ENCODE data around the gene HS6ST3. TPM values are rescaled to one million over a fixed set of nuclear protein-coding genes. Genes with fewer than 3 reads are reported as not detected.

HS6ST3 gene
- total RNA-seq, 1 experiment from 2014 or later: 1.2 TPM

GRCh38 chr13:96686286-96686685, 596.4 kb downstream of the HS6ST3 start:
- TF ChIP-seq EMX1 (CRISPR knock-in tag; IDR thresholded peaks at IDR 0.05) (no peak), PRRX2 (CRISPR knock-in tag; IDR thresholded peaks at IDR 0.05) (no peak), ZNF263 (CRISPR knock-in tag; IDR thresholded peaks at IDR 0.05; ENCODE audit: low read depth) (no peak), GTF2I (CRISPR knock-in tag; conservative IDR thresholded peaks at IDR 0.05) (no peak), SMAD4 (CRISPR knock-in tag; IDR thresholded peaks at IDR 0.05) (no peak), ZNF396 (CRISPR knock-in tag; IDR thresholded peaks at IDR 0.05; ENCODE audit: borderline replicate concordance) (no peak)
- Mint-ChIP-seq H3K27ac (no peak overlapping the region), H3K36me3 (no peaks in the 10 kb centered on the region), H3K4me1 (no peaks in the 10 kb centered on the region), H3K27me3 (ENCODE audit: low read depth) (no peaks in the 10 kb centered on the region), H3K9me3 (no peaks in the 10 kb centered on the region), H3K4me3 (no peak overlapping the region)
- ChIA-PET POLR2A (no interaction called here), CTCF (no interaction called here)
- DNase-seq (ENCODE audit: low spot score): no peak
- no peak for ATAC-seq

GRCh38 chr13:96687191-96687590, 597.3 kb downstream of the HS6ST3 start:
- CTCF ChIA-PET: no interaction called here
- no peak for TF ChIP-seq CREM (CRISPR knock-in tag; IDR thresholded peaks at IDR 0.05)
- no peak for TF ChIP-seq CREB1 (CRISPR knock-in tag; IDR thresholded peaks at IDR 0.05)
- TF ChIP-seq ESRRA (CRISPR knock-in tag; IDR thresholded peaks at IDR 0.05; ENCODE audit: borderline replicate concordance): no peak
- no peak for TF ChIP-seq TCF7 (CRISPR knock-in tag; IDR thresholded peaks at IDR 0.05; ENCODE audit: low read depth)
- no peak for TF ChIP-seq ZSCAN18 (CRISPR knock-in tag; IDR thresholded peaks at IDR 0.05)
- TF ChIP-seq, protein P1, sequence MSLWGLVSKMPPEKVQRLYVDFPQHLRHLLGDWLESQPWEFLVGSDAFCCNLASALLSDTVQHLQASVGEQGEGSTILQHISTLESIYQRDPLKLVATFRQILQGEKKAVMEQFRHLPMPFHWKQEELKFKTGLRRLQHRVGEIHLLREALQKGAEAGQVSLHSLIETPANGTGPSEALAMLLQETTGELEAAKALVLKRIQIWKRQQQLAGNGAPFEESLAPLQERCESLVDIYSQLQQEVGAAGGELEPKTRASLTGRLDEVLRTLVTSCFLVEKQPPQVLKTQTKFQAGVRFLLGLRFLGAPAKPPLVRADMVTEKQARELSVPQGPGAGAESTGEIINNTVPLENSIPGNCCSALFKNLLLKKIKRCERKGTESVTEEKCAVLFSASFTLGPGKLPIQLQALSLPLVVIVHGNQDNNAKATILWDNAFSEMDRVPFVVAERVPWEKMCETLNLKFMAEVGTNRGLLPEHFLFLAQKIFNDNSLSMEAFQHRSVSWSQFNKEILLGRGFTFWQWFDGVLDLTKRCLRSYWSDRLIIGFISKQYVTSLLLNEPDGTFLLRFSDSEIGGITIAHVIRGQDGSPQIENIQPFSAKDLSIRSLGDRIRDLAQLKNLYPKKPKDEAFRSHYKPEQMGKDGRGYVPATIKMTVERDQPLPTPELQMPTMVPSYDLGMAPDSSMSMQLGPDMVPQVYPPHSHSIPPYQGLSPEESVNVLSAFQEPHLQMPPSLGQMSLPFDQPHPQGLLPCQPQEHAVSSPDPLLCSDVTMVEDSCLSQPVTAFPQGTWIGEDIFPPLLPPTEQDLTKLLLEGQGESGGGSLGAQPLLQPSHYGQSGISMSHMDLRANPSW (CRISPR knock-in tag; conservative IDR thresholded peaks at IDR 0.05; ENCODE audit: low read depth): no peak
- no peak for TF ChIP-seq NR1H2 (CRISPR knock-in tag; IDR thresholded peaks at IDR 0.05)
- TF ChIP-seq, protein P2, sequence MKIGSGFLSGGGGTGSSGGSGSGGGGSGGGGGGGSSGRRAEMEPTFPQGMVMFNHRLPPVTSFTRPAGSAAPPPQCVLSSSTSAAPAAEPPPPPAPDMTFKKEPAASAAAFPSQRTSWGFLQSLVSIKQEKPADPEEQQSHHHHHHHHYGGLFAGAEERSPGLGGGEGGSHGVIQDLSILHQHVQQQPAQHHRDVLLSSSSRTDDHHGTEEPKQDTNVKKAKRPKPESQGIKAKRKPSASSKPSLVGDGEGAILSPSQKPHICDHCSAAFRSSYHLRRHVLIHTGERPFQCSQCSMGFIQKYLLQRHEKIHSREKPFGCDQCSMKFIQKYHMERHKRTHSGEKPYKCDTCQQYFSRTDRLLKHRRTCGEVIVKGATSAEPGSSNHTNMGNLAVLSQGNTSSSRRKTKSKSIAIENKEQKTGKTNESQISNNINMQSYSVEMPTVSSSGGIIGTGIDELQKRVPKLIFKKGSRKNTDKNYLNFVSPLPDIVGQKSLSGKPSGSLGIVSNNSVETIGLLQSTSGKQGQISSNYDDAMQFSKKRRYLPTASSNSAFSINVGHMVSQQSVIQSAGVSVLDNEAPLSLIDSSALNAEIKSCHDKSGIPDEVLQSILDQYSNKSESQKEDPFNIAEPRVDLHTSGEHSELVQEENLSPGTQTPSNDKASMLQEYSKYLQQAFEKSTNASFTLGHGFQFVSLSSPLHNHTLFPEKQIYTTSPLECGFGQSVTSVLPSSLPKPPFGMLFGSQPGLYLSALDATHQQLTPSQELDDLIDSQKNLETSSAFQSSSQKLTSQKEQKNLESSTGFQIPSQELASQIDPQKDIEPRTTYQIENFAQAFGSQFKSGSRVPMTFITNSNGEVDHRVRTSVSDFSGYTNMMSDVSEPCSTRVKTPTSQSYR (CRISPR knock-in tag; IDR thresholded peaks at IDR 0.05): no peak
- no peak for TF ChIP-seq RELA (CRISPR knock-in tag; IDR thresholded peaks at IDR 0.05; ENCODE audit: borderline replicate concordance)
- TF ChIP-seq SOX15 (CRISPR knock-in tag; IDR thresholded peaks at IDR 0.05): no peak
- TF ChIP-seq, protein P3, sequence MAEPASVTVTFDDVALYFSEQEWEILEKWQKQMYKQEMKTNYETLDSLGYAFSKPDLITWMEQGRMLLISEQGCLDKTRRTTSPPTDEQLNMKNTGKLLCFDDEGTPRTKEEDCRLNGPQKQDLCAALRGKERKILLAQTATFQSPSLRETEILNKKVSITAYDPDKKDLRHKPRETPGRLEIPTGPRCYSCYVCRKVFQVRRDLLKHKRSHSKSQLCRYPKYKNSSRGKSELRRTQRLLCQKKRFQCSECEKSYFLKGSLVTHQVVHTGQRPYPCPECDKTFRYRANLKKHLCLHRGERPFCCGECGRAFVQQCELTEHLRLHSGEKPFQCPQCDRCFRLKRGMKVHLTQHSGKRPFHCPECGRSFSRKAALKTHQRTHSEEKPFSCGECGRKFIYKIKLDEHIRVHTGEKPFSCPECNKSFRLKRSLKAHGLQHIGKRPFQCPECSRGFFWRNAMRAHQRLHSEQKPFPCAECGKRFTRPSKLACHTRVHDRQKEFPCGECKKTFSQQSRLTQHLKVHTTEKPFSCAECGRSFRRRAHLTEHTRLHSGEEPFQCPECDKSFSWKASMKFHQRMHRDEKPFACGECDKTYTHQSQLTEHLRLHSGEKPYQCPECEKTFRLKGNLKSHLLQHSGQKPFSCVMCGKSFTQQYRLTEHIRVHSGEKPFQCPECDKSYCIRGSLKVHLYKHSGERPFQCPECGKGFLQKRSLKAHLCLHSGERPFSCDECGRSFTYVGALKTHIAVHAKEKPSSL (CRISPR knock-in tag; conservative IDR thresholded peaks at IDR 0.05): no peak
- TF ChIP-seq ZNF396 (CRISPR knock-in tag; IDR thresholded peaks at IDR 0.05; ENCODE audit: borderline replicate concordance): no peak
- no peak for TF ChIP-seq FOXJ3 (CRISPR knock-in tag; IDR thresholded peaks at IDR 0.05; ENCODE audit: borderline replicate concordance)
- TF ChIP-seq ZNF263 (CRISPR knock-in tag; IDR thresholded peaks at IDR 0.05; ENCODE audit: low read depth): no peak
- no peak for TF ChIP-seq HMGA2 (CRISPR knock-in tag; IDR thresholded peaks at IDR 0.05)
- no peak for TF ChIP-seq SMAD4 (CRISPR knock-in tag; IDR thresholded peaks at IDR 0.05)
- TF ChIP-seq CDX4 (CRISPR knock-in tag; IDR thresholded peaks at IDR 0.05; ENCODE audit: borderline replicate concordance): no peak
- TF ChIP-seq, protein P4, sequence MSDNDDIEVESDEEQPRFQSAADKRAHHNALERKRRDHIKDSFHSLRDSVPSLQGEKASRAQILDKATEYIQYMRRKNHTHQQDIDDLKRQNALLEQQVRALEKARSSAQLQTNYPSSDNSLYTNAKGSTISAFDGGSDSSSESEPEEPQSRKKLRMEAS (CRISPR knock-in tag; IDR thresholded peaks at IDR 0.05): no peak

More at GRCh38 chr13:96687191-96687590, 597.3 kb downstream of the HS6ST3 start:
- Mint-ChIP-seq H3K27ac (no peak overlapping the region), H3K4me3 (no peak overlapping the region), H3K9me3 (no peaks in the 10 kb centered on the region), H3K27me3 (ENCODE audit: low read depth) (no peaks in the 10 kb centered on the region), H3K36me3 (no peaks in the 10 kb centered on the region), H3K4me1 (no peaks in the 10 kb centered on the region)
- ATAC-seq (no peak), DNase-seq (ENCODE audit: low spot score) (no peak)
- POLR2A ChIA-PET: no interaction called here

All from WTC11 (cell line).